Measurements from ENCODE around the gene CCR7. TPM values are rescaled to one million over a fixed set of nuclear protein-coding genes. Genes with fewer than 3 reads are reported as not detected.

The CCR7 gene
- total RNA-seq, 1 experiment from 2014 or later = 0.30 TPM

DNA sequence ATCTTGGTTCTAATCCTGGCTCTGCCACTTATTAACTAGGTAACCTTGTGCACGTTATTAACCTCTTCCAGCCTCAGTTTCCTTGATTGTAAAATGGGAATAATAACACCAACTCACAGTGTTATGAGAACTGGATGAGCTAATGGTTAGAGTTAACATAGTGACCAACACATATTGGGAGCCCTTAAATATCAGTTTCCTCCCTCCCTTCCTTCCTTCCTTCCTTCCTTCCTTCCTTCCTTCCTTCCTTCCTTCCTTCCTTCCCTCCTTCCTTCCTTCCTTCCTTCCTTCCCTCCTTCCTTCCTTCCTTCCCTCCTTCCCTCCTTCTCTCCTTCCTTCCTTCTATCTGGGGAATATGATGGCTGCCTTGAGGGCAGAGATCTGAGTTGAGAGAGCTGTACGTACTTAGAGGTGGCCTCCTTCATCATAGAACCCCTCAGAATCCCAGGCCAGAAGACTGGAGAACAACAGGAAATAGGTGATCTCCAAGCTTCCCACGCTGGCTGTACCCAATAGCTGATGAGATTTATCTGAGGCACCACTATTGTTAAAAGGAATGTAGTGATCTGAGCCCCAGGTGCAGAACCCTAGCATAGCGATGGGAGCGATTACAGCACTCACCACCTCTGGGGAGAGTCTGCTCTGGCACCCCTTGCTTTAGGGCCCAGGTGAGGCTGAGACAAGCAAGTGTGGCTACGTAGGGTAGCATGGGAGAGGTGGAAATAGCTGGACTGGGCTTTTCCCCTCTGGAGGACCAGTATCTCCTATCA, 26.2 kb downstream of the CCR7 start:
- TF ChIP-seq, protein P1, sequence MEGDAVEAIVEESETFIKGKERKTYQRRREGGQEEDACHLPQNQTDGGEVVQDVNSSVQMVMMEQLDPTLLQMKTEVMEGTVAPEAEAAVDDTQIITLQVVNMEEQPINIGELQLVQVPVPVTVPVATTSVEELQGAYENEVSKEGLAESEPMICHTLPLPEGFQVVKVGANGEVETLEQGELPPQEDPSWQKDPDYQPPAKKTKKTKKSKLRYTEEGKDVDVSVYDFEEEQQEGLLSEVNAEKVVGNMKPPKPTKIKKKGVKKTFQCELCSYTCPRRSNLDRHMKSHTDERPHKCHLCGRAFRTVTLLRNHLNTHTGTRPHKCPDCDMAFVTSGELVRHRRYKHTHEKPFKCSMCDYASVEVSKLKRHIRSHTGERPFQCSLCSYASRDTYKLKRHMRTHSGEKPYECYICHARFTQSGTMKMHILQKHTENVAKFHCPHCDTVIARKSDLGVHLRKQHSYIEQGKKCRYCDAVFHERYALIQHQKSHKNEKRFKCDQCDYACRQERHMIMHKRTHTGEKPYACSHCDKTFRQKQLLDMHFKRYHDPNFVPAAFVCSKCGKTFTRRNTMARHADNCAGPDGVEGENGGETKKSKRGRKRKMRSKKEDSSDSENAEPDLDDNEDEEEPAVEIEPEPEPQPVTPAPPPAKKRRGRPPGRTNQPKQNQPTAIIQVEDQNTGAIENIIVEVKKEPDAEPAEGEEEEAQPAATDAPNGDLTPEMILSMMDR (conservative IDR thresholded peaks at IDR 0.05; ENCODE audit: low read depth, low read length) = no peak
- no peak for TF ChIP-seq EZH2 (IDR thresholded peaks at IDR 0.05; ENCODE audit: borderline replicate concordance, low read depth, low read length, poor library complexity, severe bottlenecking)
- Histone ChIP-seq H3K27ac (ENCODE audit: low read depth, low read length, poor library complexity, severe bottlenecking) (peak overlapping the region; percentile 37), H3K4me3 (ENCODE audit: low read depth, low read length, poor library complexity, severe bottlenecking) (no peak overlapping the region), H3K36me3 (ENCODE audit: insufficient read depth, low read length, poor library complexity, severe bottlenecking) (no peaks in the 10 kb centered on the region), H3K27me3 (replicated peaks; ENCODE audit: insufficient read depth, low read depth, low read length, poor library complexity) (no peaks in the 10 kb centered on the region), H3K4me1 (ENCODE audit: insufficient read depth, low read length, poor library complexity, severe bottlenecking) (peaks cover 9% of the 10 kb centered on the region), H3K9me3 (ENCODE audit: low read depth, low read length, poor library complexity, severe bottlenecking) (no peaks in the 10 kb centered on the region)
- DNase-seq (ENCODE audit: low spot score) = peak; percentile 28
- CTCF ChIA-PET = no interaction called here
- intact Hi-C loops (cut with micrococcal nuclease; ENCODE audit: unreplicated experiment) = loop anchor here (10.0 kb wide), 1 partner anchor 94 kb away; the partner anchor contains the start of gene IGFBP4
- no TSS peak for BruUV-seq (replicated peaks)
- POLR2A ChIA-PET (ENCODE audit: low non-redundant PET) = interaction anchor here (0.6 kb wide), 1 partner anchor 11 kb away, joined by 3 read pairs; no protein-coding TSS in a partner anchor

DNA sequence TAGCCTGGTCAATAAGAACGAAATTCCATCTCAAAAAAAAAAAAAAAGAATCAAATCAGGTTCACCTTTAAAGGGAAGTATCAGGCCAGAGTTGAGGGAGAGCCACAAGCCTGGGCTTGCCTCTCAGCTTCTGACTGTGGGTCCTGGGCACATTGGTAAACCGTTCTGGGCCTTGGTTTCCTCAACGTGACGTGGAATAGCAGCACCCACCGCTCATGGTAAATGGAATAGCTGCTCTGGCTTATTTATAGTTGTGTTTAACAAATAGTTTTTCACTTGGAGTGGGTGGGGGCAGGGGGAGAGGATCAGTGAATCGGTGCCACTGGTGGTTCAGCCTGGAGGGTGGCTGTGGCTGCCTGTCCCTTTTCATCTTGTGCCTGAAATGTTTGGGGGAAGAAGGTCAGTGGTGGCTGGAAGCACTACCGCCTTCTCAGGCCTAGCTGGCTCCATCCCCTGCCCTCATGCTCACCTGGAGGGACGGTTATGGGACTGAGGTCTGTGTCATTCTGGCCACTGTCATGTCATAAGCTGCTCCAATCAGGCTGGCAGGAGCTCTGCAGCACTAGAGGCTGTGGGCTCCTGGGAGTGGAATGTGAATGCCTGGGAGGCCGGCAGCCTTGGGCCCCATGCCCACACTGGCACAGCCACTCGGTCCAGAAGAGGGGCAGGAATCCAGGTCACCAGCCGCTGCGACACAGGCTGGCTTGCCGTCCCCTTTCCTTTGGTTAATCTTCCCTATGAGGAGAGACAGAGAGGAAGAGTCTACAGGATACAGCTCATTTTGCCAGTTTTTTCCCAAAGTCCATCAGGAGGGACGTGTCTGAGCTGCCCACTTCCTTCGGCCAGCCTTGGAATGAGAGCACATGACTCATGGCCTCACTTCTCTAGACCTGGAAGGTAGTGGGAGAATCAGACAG, 27.0 kb downstream of the CCR7 start:
- BruUV-seq (replicated peaks) = no TSS peak
- Histone ChIP-seq H3K9me3 (ENCODE audit: low read depth, low read length, poor library complexity, severe bottlenecking) (no peaks in the 10 kb centered on the region), H3K36me3 (ENCODE audit: insufficient read depth, low read length, poor library complexity, severe bottlenecking) (no peaks in the 10 kb centered on the region), H3K27ac (ENCODE audit: low read depth, low read length, poor library complexity, severe bottlenecking) (no peak overlapping the region), H3K4me1 (ENCODE audit: insufficient read depth, low read length, poor library complexity, severe bottlenecking) (peaks cover 9% of the 10 kb centered on the region), H3K4me3 (ENCODE audit: low read depth, low read length, poor library complexity, severe bottlenecking) (no peak overlapping the region), H3K27me3 (replicated peaks; ENCODE audit: insufficient read depth, low read depth, low read length, poor library complexity) (no peaks in the 10 kb centered on the region)
- TF ChIP-seq EZH2 (IDR thresholded peaks at IDR 0.05; ENCODE audit: borderline replicate concordance, low read depth, low read length, poor library complexity, severe bottlenecking) = no peak
- TF ChIP-seq, protein P1 (conservative IDR thresholded peaks at IDR 0.05; ENCODE audit: low read depth, low read length) = no peak
- no peak for DNase-seq (ENCODE audit: low spot score)
- ChIA-PET POLR2A (ENCODE audit: low non-redundant PET) (no interaction called here), CTCF (interaction anchor here (0.6 kb wide), 1 partner anchor 1172 kb away, joined by 13 read pairs; no protein-coding TSS in a partner anchor)
- intact Hi-C loops (cut with micrococcal nuclease; ENCODE audit: unreplicated experiment) = loop anchor here (10.0 kb wide), 1 partner anchor 93 kb away; the partner anchor contains the start of gene IGFBP4

DNA sequence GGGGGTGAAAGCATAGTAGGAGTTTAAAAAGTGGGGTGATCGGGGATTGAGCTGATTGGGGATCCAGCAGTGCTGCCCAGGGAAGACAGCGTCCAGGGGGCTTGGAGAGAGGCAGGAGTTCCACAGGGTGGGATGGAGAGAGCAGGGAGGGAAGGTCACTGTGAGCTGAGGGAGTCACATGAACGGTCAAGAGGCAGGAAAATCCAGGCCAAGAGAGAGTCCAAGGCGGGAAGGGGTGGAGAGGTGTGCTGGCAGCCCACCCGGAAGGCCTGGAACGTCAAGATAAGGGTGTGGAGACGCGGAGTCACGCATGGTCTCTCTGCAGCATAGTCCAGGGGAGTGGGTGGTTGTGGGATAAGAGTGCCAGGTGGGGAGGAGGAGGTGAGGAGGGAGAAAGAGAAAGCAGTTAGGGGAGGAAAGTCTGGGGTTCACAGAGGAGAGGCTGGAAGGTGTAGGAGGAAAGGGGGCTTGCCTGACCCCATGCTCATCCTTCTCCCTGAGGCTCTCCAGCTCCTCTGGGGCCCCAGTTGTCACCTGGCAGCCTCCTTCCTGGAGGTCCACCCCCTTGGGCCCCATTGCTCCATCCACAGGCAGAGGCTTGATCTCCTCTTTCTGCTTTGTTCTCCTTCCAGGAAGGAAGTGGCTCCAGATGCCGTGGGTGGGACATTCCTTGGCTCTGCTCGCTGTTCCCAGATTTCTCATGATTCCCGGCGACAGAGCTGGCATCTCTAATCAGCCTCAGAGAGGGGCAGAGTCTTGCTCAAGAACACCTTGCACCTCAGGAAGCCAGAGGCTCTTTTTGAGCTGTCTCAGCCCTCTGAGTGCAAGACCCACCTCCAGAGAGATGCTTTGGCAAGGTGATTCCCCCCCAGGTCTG, 28.7 kb downstream of the CCR7 start:
- intact Hi-C loops (cut with micrococcal nuclease; ENCODE audit: unreplicated experiment) = loop anchor here (10.0 kb wide), 1 partner anchor 92 kb away; the partner anchor contains the start of gene IGFBP4
- POLR2A ChIA-PET (ENCODE audit: low non-redundant PET) = no interaction called here
- DNase-seq (ENCODE audit: low spot score) = no peak
- BruUV-seq (replicated peaks) = no TSS peak
- H3K27me3 ChIP-seq (replicated peaks; ENCODE audit: insufficient read depth, low read depth, low read length, poor library complexity) = no peaks in the 10 kb centered on the region
- CTCF ChIA-PET = no interaction called here
- H3K9me3 ChIP-seq (ENCODE audit: low read depth, low read length, poor library complexity, severe bottlenecking) = no peaks in the 10 kb centered on the region
- no peaks in the 10 kb centered on the region for H3K36me3 ChIP-seq (ENCODE audit: insufficient read depth, low read length, poor library complexity, severe bottlenecking)
- no peaks in the 10 kb centered on the region for H3K4me1 ChIP-seq (ENCODE audit: insufficient read depth, low read length, poor library complexity, severe bottlenecking)
- no peak overlapping the region for H3K4me3 ChIP-seq (ENCODE audit: low read depth, low read length, poor library complexity, severe bottlenecking)
- no peak overlapping the region for H3K27ac ChIP-seq (ENCODE audit: low read depth, low read length, poor library complexity, severe bottlenecking)
- TF ChIP-seq EZH2 (IDR thresholded peaks at IDR 0.05; ENCODE audit: borderline replicate concordance, low read depth, low read length, poor library complexity, severe bottlenecking) = no peak
- TF ChIP-seq, protein P1 (conservative IDR thresholded peaks at IDR 0.05; ENCODE audit: low read depth, low read length) = no peak
